ENCODE measurements around the gene DENND5B. TPM values are rescaled to one million over a fixed set of nuclear protein-coding genes. Genes with fewer than 3 reads are reported as not detected.

The DENND5B gene
- total and polyA plus RNA-seq, 10 of the 15 experiments (the other 5 are each of a cell fraction or from before 2014, with no cell fraction given): 0.39 to 32.5 (median 20.6) TPM

GRCh38 chr12:31346267-31346666 lies 244.7 kb downstream of the DENND5B start:
- in situ Hi-C loops (cut with MboI) (no loop called here), intact Hi-C loops (cut with micrococcal nuclease; ENCODE audit: unreplicated experiment) (no loop called here)
- H3K36me3 ChIP-seq (ENCODE audit: control insufficient read depth in 2 of 2, insufficient read depth in 2 of 2, low read length in 1 of 2): no peaks in the 10 kb centered on the region
- BruUV-seq (replicated peaks): no TSS peak
- DNase-seq (ENCODE audit: low read depth, low spot score) (no peak), ATAC-seq (no peak), FAIRE-seq (no peak)
- no peak overlapping the region for H3K27ac ChIP-seq (ENCODE audit: control insufficient read depth, insufficient read depth)
- H3K9ac ChIP-seq (ENCODE audit: control insufficient read depth, insufficient read depth, low read length): no peak overlapping the region
- WGBS (ENCODE audit: insufficient coverage, insufficient replicate concordance, low lambda C conversion rate, missing lambda C conversion rate): 65% methylated on average over 9 of the region's 9 CpGs
- no peaks in the 10 kb centered on the region for H4K20me1 ChIP-seq (ENCODE audit: control insufficient read depth, insufficient read depth)
- SMC1A ChIA-PET (ENCODE audit: uncharacterized antibody, unreplicated experiment): no interaction called here
- no peaks in the 10 kb centered on the region for H3K9me3 ChIP-seq (replicated peaks; ENCODE audit: control insufficient read depth, insufficient read depth, low read length)
- CTCF ChIA-PET: interaction anchor here (1.4 to 2.2 kb wide), 2 partner anchors 18 to 75 kb away, joined by 4 to 9 read pairs; no protein-coding TSS in a partner anchor
- H3K79me2 ChIP-seq (ENCODE audit: control insufficient read depth, insufficient read depth, low read length): no peaks in the 10 kb centered on the region
- no peak overlapping the region for H2AFZ ChIP-seq (ENCODE audit: control insufficient read depth, low read depth, low read length)
- no peaks in the 10 kb centered on the region for H3K4me1 ChIP-seq (ENCODE audit: control insufficient read depth, insufficient read depth, low read length)
- no peaks in the 10 kb centered on the region; a peak in 2 of 4 replicates for H3K27me3 ChIP-seq (replicated peaks in 1 of 2; ENCODE audit: control insufficient read depth in 2 of 2, insufficient read depth in 2 of 2, low read length in 1 of 2)
- RAD21 ChIA-PET (ENCODE audit: unreplicated experiment): no interaction called here
- H3K4me2 ChIP-seq (ENCODE audit: control insufficient read depth, insufficient read depth): no peak overlapping the region
- H3K4me3 ChIP-seq: no peak overlapping the region
- POLR2A ChIA-PET: interaction anchor here (0.5 kb wide), 1 partner anchor 307 kb away, joined by 4 read pairs; no protein-coding TSS in a partner anchor
- TF ChIP-seq ZNF384 (IDR thresholded peaks at IDR 0.05; ENCODE audit: borderline replicate concordance, low read depth, low read length): no peak
- TF ChIP-seq IKZF1 (conservative IDR thresholded peaks at IDR 0.05): no peak
- no peak for TF ChIP-seq NKRF (conservative IDR thresholded peaks at IDR 0.05)

DNA sequence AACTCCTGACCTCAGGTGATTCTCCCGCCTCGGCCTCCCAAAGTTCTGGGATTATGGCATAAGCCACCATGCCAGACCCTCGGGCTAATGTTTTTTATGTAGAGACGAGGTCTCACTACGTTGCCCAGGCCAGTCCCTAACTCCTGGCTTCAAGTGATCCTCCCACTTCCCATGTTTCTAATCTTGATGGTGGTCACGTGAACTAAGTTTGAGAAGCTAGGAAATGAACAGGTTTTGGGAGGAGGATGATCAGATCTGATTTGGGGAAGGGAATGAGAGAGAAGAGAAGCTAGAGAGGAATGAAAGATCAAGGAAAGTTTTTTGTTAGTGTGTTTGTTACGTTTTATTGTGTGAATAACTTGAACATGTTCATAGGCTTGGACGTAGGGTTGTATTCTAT lies 247.8 kb downstream of the DENND5B start:
- Histone ChIP-seq H3K79me2 (ENCODE audit: control insufficient read depth, insufficient read depth, low read length) (no peaks in the 10 kb centered on the region), H3K9ac (ENCODE audit: control insufficient read depth, insufficient read depth, low read length) (no peak overlapping the region), H3K27me3 (replicated peaks in 1 of 2; ENCODE audit: control insufficient read depth in 2 of 2, insufficient read depth in 2 of 2, low read length in 1 of 2) (no peaks in the 10 kb centered on the region; a peak in 1 of 4 replicates), H3K36me3 (ENCODE audit: control insufficient read depth in 2 of 2, insufficient read depth in 2 of 2, low read length in 1 of 2) (no peaks in the 10 kb centered on the region), H3K4me3 (no peak overlapping the region), H3K9me3 (replicated peaks; ENCODE audit: control insufficient read depth, insufficient read depth, low read length) (no peaks in the 10 kb centered on the region), H3K4me1 (ENCODE audit: control insufficient read depth, insufficient read depth, low read length) (no peaks in the 10 kb centered on the region), H3K4me2 (ENCODE audit: control insufficient read depth, insufficient read depth) (no peak overlapping the region), H2AFZ (ENCODE audit: control insufficient read depth, low read depth, low read length) (no peak overlapping the region), H3K27ac (ENCODE audit: control insufficient read depth, insufficient read depth) (no peak overlapping the region), H4K20me1 (ENCODE audit: control insufficient read depth, insufficient read depth) (no peaks in the 10 kb centered on the region)
- WGBS (ENCODE audit: insufficient coverage, insufficient replicate concordance, low lambda C conversion rate, missing lambda C conversion rate): 53% methylated on average over 8 of the region's 8 CpGs
- ATAC-seq (no peak), FAIRE-seq (no peak), DNase-seq (ENCODE audit: low read depth, low spot score) (no peak)
- no TSS peak for BruUV-seq (replicated peaks)
- SMC1A ChIA-PET (ENCODE audit: uncharacterized antibody, unreplicated experiment): interaction anchor here (1.3 kb wide), 1 partner anchor 12 kb away, joined by 3 read pairs; no protein-coding TSS in a partner anchor
- POLR2A ChIA-PET: no interaction called here
- CTCF ChIA-PET: no interaction called here
- TF ChIP-seq EP300 (IDR thresholded peaks at IDR 0.05; ENCODE audit: borderline replicate concordance in 1 of 2, control insufficient read depth in 1 of 2, low read depth in 2 of 2, low read length in 2 of 2) (no peak), GATAD2B (conservative IDR thresholded peaks at IDR 0.05; ENCODE audit: low read depth) (no peak), ZZZ3 (IDR thresholded peaks at IDR 0.05; ENCODE audit: control insufficient read depth, insufficient read length, low read depth) (no peak), SRF (IDR thresholded peaks at IDR 0.05; ENCODE audit: low read depth in 2 of 2, low read length in 2 of 2) (no peak), USF2 (IDR thresholded peaks at IDR 0.05; ENCODE audit: borderline replicate concordance, low read depth, low read length) (no peak), TCF3 (IDR thresholded peaks at IDR 0.05; ENCODE audit: borderline replicate concordance, insufficient read depth, low read depth, low read length) (no peak), PBX3 (IDR thresholded peaks at IDR 0.05; ENCODE audit: insufficient replicate concordance, low read depth, low read length) (no peak)
- in situ Hi-C loops (cut with MboI): no loop called here
- intact Hi-C loops (cut with micrococcal nuclease; ENCODE audit: unreplicated experiment): no loop called here
- RAD21 ChIA-PET (ENCODE audit: unreplicated experiment): interaction anchor here (1.5 kb wide), 1 partner anchor 71 kb away, joined by 5 read pairs; no protein-coding TSS in a partner anchor

Measured in GM12878 (cell line).